HCT116 (cell line): ENCODE measurements around the gene ARHGEF9. TPM values are rescaled to one million over a fixed set of nuclear protein-coding genes. Genes with fewer than 3 reads are reported as not detected.
A peak's percentile ranks its signal among the peaks of the same experiment; 100 is the strongest.

Experiments
- ATAC-seq: fragments of 200-7000 bp; cut with Tn5 transposase; 2 replicates; pipeline ENCODE4 v1.9.1; 2020; ENCODE audit warnings: mild to moderate bottlenecking, moderate library complexity
- BruUV-seq: library from RNA; stranded (reverse); fragments of 400-500 nt; replicated peaks from 2 replicates; lab custom pipeline; 2021; lab: Mats Ljungman, UMichigan
- CTCF ChIA-PET: fragments of 300-600 bp; sonication (Branson Sonifier 250); formaldehyde crosslinking; loops from one replicate; lab custom pipeline; 2021; ENCODE audit warnings: antibody characterized with exemption; lab: Charles Lee
- POLR2A ChIA-PET: fragments of 300-600, 350-600 bp; sonication (Branson Sonifier 250); formaldehyde crosslinking; loops from one replicate; lab custom pipeline; 2021; ENCODE audit warnings: antibody characterized with exemption; lab: Charles Lee
- RAD21 ChIA-PET, 2 experiments: fragments of 300-600 bp; sonication (Branson Sonifier 250); formaldehyde crosslinking; loops; one replicate each; lab custom pipeline; 2023; ENCODE audit warnings: low total read pairs in 2 of 2; ENCODE audit not compliant: uncharacterized antibody in 2 of 2, unreplicated experiment in 2 of 2, low non-redundant PET in 1 of 2; lab: Charles Lee
- DNase-seq: peaks from one replicate; pipeline ENCODE4 v3.0.0-alpha.2; 2010; ENCODE audit warnings: low read depth, low spot score
- H2AFZ ChIP-seq: fragments of 200-600 bp; shearing (Covaris generic), sonication (generic); 2 replicates; pipeline ENCODE4 v1.6.1; 2017; ENCODE audit warnings: low read depth, mixed run types, mixed read lengths, antibody characterized with exemption, low read length; ENCODE audit not compliant: poor library complexity, severe bottlenecking
- H3K27ac ChIP-seq: 2 replicates; pipeline ENCODE4 v1.5.1; 2012; ENCODE audit warnings: low read depth, low read length
- H3K27me3 ChIP-seq: fragments of 200-600 bp; sonication (generic); 2 replicates; pipeline ENCODE4 v1.6.1; 2016; ENCODE audit warnings: mixed run types, low read length, mixed read lengths; ENCODE audit not compliant: insufficient read depth
- H3K36me3 ChIP-seq, 2 experiments: fragments of 200-500 bp in 1 of 2; fragments of 200-600 bp in 1 of 2; sonication (Bioruptor generic) in 1 of 2; sonication (generic) in 1 of 2; 2 replicates each; pipeline versions ENCODE4 v1.5.1 to v1.6.1; 2014 to 2016; ENCODE audit warnings: low read length in 2 of 2, inconsistent platforms in 1 of 2, mixed read lengths in 1 of 2, mixed run types in 1 of 2; ENCODE audit not compliant: insufficient read depth in 2 of 2, control insufficient read depth in 1 of 2
- H3K4me1 ChIP-seq, 2 experiments: fragments of 200-600 bp in 1 of 2; sonication (generic) in 1 of 2; 2 replicates each; pipeline versions ENCODE4 v1.5.1 to v1.6.1; 2012 to 2017; ENCODE audit warnings: low read length in 2 of 2, inconsistent platforms in 1 of 2, mild to moderate bottlenecking in 1 of 2, mixed read lengths in 1 of 2, mixed run types in 1 of 2, moderate library complexity in 1 of 2; ENCODE audit not compliant: insufficient read depth in 2 of 2, control insufficient read depth in 1 of 2
- H3K4me2 ChIP-seq: fragments of 200-600 bp; sonication (generic); 2 replicates; pipeline ENCODE4 v1.6.1; 2017; ENCODE audit warnings: mixed run types, low read length, mixed read lengths
- H3K4me3 ChIP-seq, 2 experiments: fragments of 200-600 bp in 1 of 2; sonication (generic) in 1 of 2; replicated peaks in 1 of 2; 2 replicates each; pipeline ENCODE4 v1.5.1; 2011 to 2016; ENCODE audit warnings: low read length in 2 of 2, control low read depth in 1 of 2, low read depth in 1 of 2, mild to moderate bottlenecking in 1 of 2, mixed read lengths in 1 of 2, mixed run types in 1 of 2
- H3K79me2 ChIP-seq: fragments of 200-600 bp; sonication (generic); 2 replicates; pipeline ENCODE4 v1.6.1; 2017; ENCODE audit warnings: mild to moderate bottlenecking, mixed run types, low read length, moderate library complexity, mixed read lengths; ENCODE audit not compliant: insufficient read depth
- H3K9ac ChIP-seq: fragments of 200-600 bp; sonication (generic); 2 replicates; pipeline ENCODE4 v1.6.1; 2016; ENCODE audit warnings: low read length, mixed read lengths
- H3K9me2 ChIP-seq: fragments of 200-600 bp; sonication (generic), shearing (Covaris generic); 2 replicates; pipeline ENCODE4 v1.6.1; 2017; ENCODE audit warnings: mixed run types, mild to moderate bottlenecking, moderate library complexity; ENCODE audit not compliant: insufficient read depth
- H3K9me3 ChIP-seq, 2 experiments: fragments of 200-500 bp in 1 of 2; fragments of 200-600 bp in 1 of 2; sonication (Bioruptor generic) in 1 of 2; sonication (generic) in 1 of 2; 2 replicates each; pipeline ENCODE4 v1.6.1; 2014 to 2017; ENCODE audit warnings: low read length in 2 of 2, mixed read lengths in 2 of 2, inconsistent platforms in 1 of 2, low read depth in 1 of 2, mild to moderate bottlenecking in 1 of 2, mixed run types in 1 of 2, moderate library complexity in 1 of 2; ENCODE audit not compliant: control insufficient read depth in 1 of 2, insufficient read depth in 1 of 2
- H4K20me1 ChIP-seq: fragments of 200-600 bp; sonication (generic), shearing (Covaris generic); 2 replicates; pipeline ENCODE4 v1.6.1; 2017; ENCODE audit warnings: mixed run types, mild to moderate bottlenecking, moderate library complexity; ENCODE audit not compliant: insufficient read depth
- CBX3 ChIP-seq: IDR thresholded peaks from 2 replicates; pipeline ENCODE4 v1.6.1; 2012; ENCODE audit warnings: low read depth
- CTCF ChIP-seq, 3 experiments: fragments of 200-600 bp in 1 of 3; sonication (generic) in 1 of 3; IDR thresholded peaks in 2 of 3; conservative IDR thresholded peaks in 1 of 3; 2 replicates each; pipeline ENCODE4 v1.5.1; 2012 to 2017; ENCODE audit warnings: low read depth in 2 of 3, low read length in 2 of 3, antibody characterized with exemption in 1 of 3, borderline replicate concordance in 1 of 3, control low read depth in 1 of 3, mild to moderate bottlenecking in 1 of 3, mixed read lengths in 1 of 3, mixed run types in 1 of 3, moderate library complexity in 1 of 3; ENCODE audit not compliant: insufficient read depth in 1 of 3
- EGR1 ChIP-seq: IDR thresholded peaks from 2 replicates; pipeline ENCODE4 v1.6.1; 2012; ENCODE audit warnings: low read depth
- ELF1 ChIP-seq: IDR thresholded peaks from 2 replicates; pipeline ENCODE4 v1.6.1; 2012; ENCODE audit warnings: low read depth, borderline replicate concordance
- EZH2phosphoT487 ChIP-seq: fragments of 200-600 bp; IDR thresholded peaks from 2 replicates; pipeline ENCODE4 v1.6.1; 2018; ENCODE audit warnings: antibody characterized with exemption, borderline replicate concordance
- POLR2A ChIP-seq: IDR thresholded peaks from 2 replicates; pipeline ENCODE4 v1.7.0; 2011; ENCODE audit warnings: borderline replicate concordance; ENCODE audit not compliant: insufficient read depth, insufficient read length; ENCODE audit errors: extremely low read depth
- POLR2AphosphoS5 ChIP-seq: IDR thresholded peaks from 2 replicates; pipeline ENCODE4 v1.6.1; 2011; ENCODE audit warnings: mild to moderate bottlenecking, low read depth, low read length, moderate library complexity
- SIN3A ChIP-seq: IDR thresholded peaks from 2 replicates; pipeline ENCODE4 v1.6.1; 2012; ENCODE audit warnings: low read depth
- YY1 ChIP-seq: IDR thresholded peaks from 2 replicates; pipeline ENCODE4 v1.6.1; 2011; ENCODE audit warnings: low read length, low read depth, moderate library complexity, mild to moderate bottlenecking; ENCODE audit not compliant: insufficient replicate concordance; ENCODE audit errors: extremely low read depth
- intact Hi-C: fragments of 100-400 bp; cut with micrococcal nuclease; formaldehyde crosslinking; loops from 2 replicates; pipeline ENCODE4 v1.10.0; 2022
- total RNA-seq: library from RNA; stranded (reverse); gene quantifications from one replicate; pipeline ENCODE4 v1.2.1, GENCODE V29; 2021; ENCODE audit not compliant: unreplicated experiment

ARHGEF9 gene
- total RNA-seq, 1 experiment from 2014 or later: 15.0 TPM

GRCh38 chrX:63739885-63740284 lies 45.1 kb downstream of the ARHGEF9 start:
- no peaks in the 10 kb centered on the region for H3K9me2 ChIP-seq
- no peaks in the 10 kb centered on the region for H3K4me1 ChIP-seq
- H3K4me2 ChIP-seq: no peak overlapping the region
- no peaks in the 10 kb centered on the region for H3K9me3 ChIP-seq
- no peaks in the 10 kb centered on the region for H3K36me3 ChIP-seq
- ATAC-seq (peak; percentile 54; the same call in 1 of the 2 replicates), DNase-seq (no peak)
- H3K79me2 ChIP-seq: no peaks in the 10 kb centered on the region
- ChIA-PET POLR2A (no interaction called here), CTCF (no interaction called here), RAD21 (no interaction called here)
- no peaks in the 10 kb centered on the region for H3K27me3 ChIP-seq
- intact Hi-C loops: no loop called here
- no peaks in the 10 kb centered on the region for H4K20me1 ChIP-seq
- H3K4me3 ChIP-seq: no peak overlapping the region
- no peak overlapping the region for H3K9ac ChIP-seq
- TF ChIP-seq EZH2phosphoT487: no peak
- no peak for TF ChIP-seq ELF1
- no peak for TF ChIP-seq POLR2A
- peak in 2 of 3 experiments; percentile 2 to 14; a peak in 1 of 6 replicates for TF ChIP-seq CTCF (IDR thresholded peaks at IDR 0.05 in 2 of 3, conservative IDR thresholded peaks at IDR 0.05 in 1 of 3; ENCODE audit: borderline replicate concordance in 1 of 3, insufficient read depth in 1 of 3, low read depth in 2 of 3, low read length in 2 of 3)
- no peak for TF ChIP-seq CBX3
- no peak overlapping the region for H3K27ac ChIP-seq
- H2AFZ ChIP-seq: no peak overlapping the region
- no TSS peak for BruUV-seq

DNA sequence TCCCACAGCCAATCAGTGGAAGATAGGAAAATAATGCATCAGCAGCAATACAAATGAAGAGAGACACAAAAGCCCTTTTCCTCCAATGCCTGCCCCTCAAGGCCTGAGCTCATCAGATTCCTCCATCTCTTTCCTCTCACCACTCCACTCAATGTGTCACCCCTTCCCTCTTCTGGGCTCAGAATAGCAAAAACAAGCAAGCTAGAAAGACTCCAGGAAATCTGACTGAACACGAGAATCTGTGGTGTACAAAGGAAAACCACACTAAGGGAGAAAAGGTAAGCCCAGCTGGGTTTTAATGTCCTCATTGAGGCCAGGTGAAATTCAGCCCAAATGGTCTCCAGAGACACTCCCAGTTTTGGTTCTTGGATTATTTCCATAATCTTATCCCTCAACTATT lies 46.3 kb downstream of the ARHGEF9 start:
- Histone ChIP-seq H3K4me2 (no peak overlapping the region), H3K4me1 (no peaks in the 10 kb centered on the region), H3K36me3 (no peaks in the 10 kb centered on the region), H4K20me1 (no peaks in the 10 kb centered on the region), H3K27ac (no peak overlapping the region), H3K9me2 (no peaks in the 10 kb centered on the region), H3K9me3 (no peaks in the 10 kb centered on the region), H3K79me2 (no peaks in the 10 kb centered on the region), H2AFZ (no peak overlapping the region), H3K27me3 (no peaks in the 10 kb centered on the region), H3K4me3 (no peak overlapping the region), H3K9ac (no peak overlapping the region)
- BruUV-seq: no TSS peak
- DNase-seq (no peak), ATAC-seq (no peak)
- POLR2A ChIA-PET: no interaction called here
- CTCF ChIA-PET: no interaction called here
- intact Hi-C loops: no loop called here
- RAD21 ChIA-PET: no interaction called here
- TF ChIP-seq CTCF (IDR thresholded peaks at IDR 0.05 in 2 of 3, conservative IDR thresholded peaks at IDR 0.05 in 1 of 3; ENCODE audit: borderline replicate concordance in 1 of 3, insufficient read depth in 1 of 3, low read depth in 2 of 3, low read length in 2 of 3) (no peak), POLR2AphosphoS5 (no peak), SIN3A (no peak), EGR1 (no peak), YY1 (no peak)
